HS-5 (cell line): ENCODE results near the gene TNFSF10.
"Not testable (repeated sequence)": the region's sequence is repeated elsewhere in the genome, so short reads cannot be mapped to it uniquely, and the experiment has no call there.

Source experiments
- DNase-seq: peaks from one replicate; pipeline ENCODE4 v3.0.0-alpha.2; 2012; ENCODE audit warnings: low read depth

TNFSF10 gene

DNA sequence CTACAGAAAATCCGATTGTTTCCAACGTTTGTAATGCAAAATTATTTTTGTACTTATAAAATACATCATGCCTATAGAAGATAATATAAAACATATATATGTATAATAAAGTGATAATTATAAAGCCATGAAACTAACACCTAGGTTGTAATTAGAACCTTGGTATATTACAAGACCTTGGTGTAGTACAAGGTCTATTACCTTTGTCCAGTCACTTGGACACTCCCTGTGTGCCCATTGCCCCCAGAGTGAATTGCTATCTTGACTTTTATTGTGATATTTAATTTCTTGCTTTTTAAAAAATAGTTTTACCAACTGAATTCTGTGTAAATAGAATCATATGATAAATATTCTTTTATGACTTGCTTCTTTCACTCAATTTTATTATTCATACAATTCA lies 20.7 kb upstream of the TNFSF10 start:
- no peak for DNase-seq

GRCh38 chr3:172543419-172543818 lies 20.2 kb upstream of the TNFSF10 start:
- no peak for DNase-seq

- DNase-seq = no peak
Observed at GRCh38 chr3:172542999-172543398, 19.8 kb upstream of the TNFSF10 start.

GRCh38 chr3:172541945-172542488 lies 18.8 kb upstream of the TNFSF10 start:
- DNase-seq = no peak

GRCh38 chr3:172540049-172540448 lies 16.8 kb upstream of the TNFSF10 start:
- DNase-seq = no peak

GRCh38 chr3:172539273-172539672 lies 16.0 kb upstream of the TNFSF10 start:
- no peak for DNase-seq

- DNase-seq = no peak
Observed at GRCh38 chr3:172538368-172539151, 15.3 kb upstream of the TNFSF10 start.

DNA sequence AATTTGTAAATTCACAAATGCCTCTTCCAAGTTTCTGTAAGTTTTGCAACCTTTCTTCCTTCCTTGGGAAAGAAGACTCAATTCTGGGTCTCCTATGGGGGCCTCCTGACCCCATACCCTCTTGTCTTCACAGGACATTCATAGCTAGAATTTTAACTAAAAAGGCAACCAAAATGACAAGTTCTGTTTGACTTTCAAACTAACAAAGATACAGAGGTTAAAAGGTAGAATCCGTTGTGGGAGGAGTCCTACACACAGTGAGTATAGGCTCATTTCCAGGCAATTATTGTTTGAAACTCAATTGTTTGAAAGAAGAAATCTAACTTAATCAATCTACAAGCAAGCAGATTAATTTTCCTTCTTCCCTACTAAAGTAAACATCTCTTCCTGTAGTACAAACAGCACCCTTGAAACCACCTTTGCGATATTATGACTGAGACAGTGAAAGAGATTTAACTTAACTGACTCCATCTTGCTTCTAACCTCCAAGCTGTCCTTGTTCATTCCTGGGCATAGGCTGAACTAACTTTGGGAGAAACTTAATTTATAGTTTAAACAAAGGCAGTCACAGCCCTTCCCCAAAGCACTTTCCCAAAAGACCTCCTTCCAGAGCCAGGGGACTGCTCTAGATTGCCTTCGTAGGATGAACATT lies 14.4 kb upstream of the TNFSF10 start:
- no peak for DNase-seq

- no peak for DNase-seq
Observed at GRCh38 chr3:172536993-172537419, 13.8 kb upstream of the TNFSF10 start.

- no peak for DNase-seq
Observed at GRCh38 chr3:172536505-172536904, 13.3 kb upstream of the TNFSF10 start.

DNA sequence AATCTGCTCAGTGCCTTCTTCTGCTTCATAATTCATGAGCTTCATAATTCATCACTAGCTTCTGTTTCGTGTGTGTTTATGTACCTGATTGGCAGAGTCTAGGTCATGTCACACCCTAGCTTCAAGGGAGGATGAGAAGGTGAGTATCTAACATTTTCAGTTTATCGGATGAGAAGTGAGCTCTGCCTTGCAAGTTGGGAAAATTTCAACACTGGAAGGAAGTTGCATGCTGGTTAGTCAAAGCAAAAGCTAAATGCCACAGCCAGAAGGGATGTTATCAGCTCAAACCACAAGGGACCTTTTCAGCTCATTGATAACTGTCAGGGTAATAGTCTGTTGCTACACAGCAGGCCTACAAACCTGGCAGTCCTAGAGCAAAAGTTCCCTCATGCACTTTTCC lies 7.3 kb upstream of the TNFSF10 start:
- no peak for DNase-seq

- DNase-seq = no peak
Observed at GRCh38 chr3:172530101-172530561, 6.9 kb upstream of the TNFSF10 start.

- no peak for DNase-seq
Observed at GRCh38 chr3:172528677-172529076, 5.4 kb upstream of the TNFSF10 start.

DNA sequence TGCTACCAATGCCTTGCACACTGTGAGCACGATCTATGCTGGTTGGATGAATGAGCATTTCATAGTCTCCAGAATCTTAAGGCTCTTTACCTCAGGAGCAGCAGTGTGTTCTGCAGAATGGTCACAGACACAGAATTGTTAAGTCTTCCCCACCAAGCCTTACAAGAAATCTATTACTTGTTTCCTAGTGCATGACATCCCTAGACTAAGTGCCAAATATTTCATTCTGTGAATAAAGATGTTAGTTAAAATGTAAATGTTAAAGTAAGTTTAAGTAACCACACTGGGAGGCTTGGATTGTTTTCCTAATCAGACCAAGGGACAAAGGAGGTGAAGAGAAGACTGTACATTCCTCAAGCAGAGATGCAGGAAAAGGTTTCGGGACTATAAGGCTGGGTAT lies 4.1 kb upstream of the TNFSF10 start:
- DNase-seq = no peak

- no peak for DNase-seq
Observed at GRCh38 chr3:172525116-172525613, 1.9 kb upstream of the TNFSF10 start.

DNA sequence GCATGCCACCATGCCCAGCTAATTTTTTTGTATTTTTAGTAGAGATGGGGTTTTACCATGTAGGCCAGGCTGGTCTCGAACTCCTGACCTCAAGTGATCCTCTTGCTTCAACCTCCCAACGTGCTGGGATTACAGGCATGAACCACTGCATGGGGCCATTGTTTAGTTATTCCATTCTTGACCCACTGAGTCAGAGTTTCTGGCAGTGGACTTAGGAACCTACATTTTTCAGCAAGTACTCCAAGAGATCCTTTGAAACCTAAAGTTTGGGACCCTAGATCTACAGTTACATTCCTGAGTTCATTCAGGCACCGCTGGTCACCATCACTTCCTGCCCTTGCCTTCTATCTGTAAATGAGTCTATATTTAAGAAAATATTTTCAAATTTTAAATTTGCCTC lies 1.4 kb upstream of the TNFSF10 start:
- no peak for DNase-seq

- not testable (repeated sequence) for DNase-seq
Observed at GRCh38 chr3:172521837-172522726, 1.1 kb downstream of the TNFSF10 start.

DNA sequence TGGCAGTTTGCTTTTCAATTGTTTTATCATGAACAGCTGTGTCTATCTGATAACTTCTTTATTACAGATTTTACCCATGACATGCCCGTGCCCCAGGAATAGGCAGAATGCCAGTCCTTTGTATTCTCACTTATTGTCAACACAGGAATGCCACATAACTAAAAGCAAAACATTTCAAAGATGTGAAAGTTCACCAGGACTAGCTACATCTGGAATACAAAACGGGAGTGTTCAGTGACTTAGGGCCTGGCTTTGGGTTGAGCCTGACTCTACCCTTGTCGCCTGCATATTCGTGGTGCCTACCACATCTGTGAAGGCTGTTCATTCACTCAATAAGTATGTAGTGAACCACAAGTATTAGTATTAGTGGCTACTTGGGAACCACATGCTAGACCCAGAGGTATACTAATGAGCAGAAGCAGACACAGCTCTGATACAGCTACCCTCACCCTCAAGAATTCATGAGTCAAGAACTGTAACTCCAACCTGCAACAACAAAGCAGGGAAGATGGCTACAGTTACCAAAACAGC lies 2.9 kb downstream of the TNFSF10 start:
- no peak for DNase-seq

DNA sequence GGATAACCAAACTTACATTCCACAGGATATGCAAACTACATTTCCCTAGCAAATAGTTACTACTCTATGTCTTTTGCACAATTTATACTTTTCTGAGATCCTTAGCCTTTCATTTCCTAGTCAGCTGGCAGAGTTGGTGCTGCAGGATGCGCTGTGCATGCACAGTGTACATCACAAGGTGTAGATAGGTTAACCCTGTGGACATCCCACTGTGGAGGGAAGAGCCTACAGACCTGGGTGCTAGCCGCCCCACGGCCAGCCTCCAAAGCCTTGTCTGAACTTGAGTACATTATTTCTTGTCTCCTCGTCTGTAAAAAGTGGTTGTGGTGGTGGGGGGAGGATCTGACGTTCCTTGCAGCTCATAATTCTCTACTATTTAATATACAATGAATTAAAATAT lies 3.5 kb downstream of the TNFSF10 start:
- no peak for DNase-seq

DNA sequence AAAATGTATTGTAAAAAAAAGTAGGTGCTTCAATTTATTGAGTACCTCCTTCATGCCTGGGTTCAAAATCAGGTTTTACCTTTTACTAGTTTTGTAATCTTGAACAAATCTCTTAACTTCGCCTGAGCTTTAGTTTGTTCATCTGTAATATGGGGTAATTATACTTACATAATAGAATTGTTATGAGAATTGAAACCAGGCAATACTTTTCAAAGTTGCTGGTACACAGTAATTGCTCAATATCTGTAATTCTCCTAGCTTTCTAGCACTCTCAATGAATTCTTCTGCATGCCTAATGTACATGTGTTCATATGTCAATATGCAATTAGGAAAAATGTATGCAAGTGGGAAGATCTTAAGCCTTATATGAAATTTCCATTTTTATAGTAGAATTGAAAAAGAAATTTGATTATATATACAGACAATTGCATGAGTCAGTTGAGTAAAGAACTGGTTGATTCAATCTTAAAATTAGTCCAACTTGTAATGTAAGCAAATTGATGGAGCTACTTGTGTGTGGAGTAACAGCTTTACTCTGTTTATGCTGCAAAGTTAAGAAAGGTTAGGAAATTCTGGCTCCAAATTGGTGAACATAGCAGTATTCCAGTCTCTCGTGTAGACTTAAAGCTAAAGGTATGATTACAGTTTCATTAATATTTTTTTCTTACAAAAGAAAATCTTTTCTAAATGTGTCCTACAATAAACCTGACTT lies 4.1 kb downstream of the TNFSF10 start:
- DNase-seq = no peak

DNA sequence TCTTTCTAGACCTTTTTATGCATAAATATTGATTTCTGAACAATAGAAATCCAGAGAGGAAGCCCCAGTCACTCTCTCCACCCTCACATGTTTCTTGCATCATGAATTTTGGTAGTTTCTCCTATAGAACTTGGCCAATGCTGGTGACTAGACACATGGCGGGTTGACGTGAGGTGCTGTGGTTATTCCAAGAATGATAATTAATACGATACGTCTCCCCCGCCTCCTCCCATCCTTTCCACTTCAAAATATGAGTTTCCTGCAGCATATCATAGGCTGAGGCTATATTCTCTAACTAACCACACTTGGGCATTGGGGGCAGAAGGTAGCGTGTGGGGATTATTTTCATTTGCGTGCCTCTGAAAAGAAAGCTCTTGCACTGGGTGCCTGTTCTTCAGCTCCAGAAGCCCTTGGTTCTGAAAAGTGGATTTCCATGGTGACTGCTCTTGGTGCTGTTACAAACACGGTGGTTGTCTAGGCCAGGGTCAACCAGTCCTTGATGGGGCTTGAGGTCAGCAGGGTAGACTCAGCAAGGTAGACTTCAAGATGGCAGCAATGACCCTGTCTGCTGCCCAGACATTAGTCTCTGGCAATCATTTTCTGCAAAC lies 5.3 kb downstream of the TNFSF10 start:
- DNase-seq = no peak
